Activated CD4-positive, alpha-beta memory T cell treated with anti-CD3 and anti-CD28 coated beads, Interleukin-2, amount 10 ng/mL, durations not matched to agents 7 days and 5 days (primary cell): ENCODE measurements around the gene STK32C. TPM values are rescaled to one million over a fixed set of nuclear protein-coding genes. Genes with fewer than 3 reads are reported as not detected.
A peak's percentile ranks its signal among the peaks of the same experiment; 100 is the strongest.

Experiments
- CTCF ChIA-PET: fragments of 350-600 bp; sonication (Branson Sonifier 250); formaldehyde crosslinking; loops from one replicate; lab custom pipeline; 2021; ENCODE audit warnings: antibody characterized with exemption, inconsistent platforms; lab: Charles Lee
- POLR2A ChIA-PET: fragments of 350-600 bp; sonication (Branson Sonifier 250); formaldehyde crosslinking; loops from one replicate; lab custom pipeline; 2021; ENCODE audit warnings: antibody characterized with exemption; lab: Charles Lee
- DNase-seq: peaks from one replicate; pipeline ENCODE4 v3.0.0-alpha.2; 2020
- H3K27ac Mint-ChIP-seq: one replicate; pipeline ENCODE4 v1.8.0; 2021; ENCODE audit warnings: mild to moderate bottlenecking, mixed read lengths
- H3K27me3 Mint-ChIP-seq: one replicate; pipeline ENCODE4 v1.8.0; 2021; ENCODE audit warnings: mixed read lengths
- H3K36me3 Mint-ChIP-seq: one replicate; pipeline ENCODE4 v1.8.0; 2021; ENCODE audit warnings: low read depth, mixed read lengths
- H3K4me1 Mint-ChIP-seq: one replicate; pipeline ENCODE4 v1.8.0; 2021; ENCODE audit warnings: mixed read lengths
- H3K4me3 Mint-ChIP-seq: one replicate; pipeline ENCODE4 v1.8.0; 2021; ENCODE audit warnings: mild to moderate bottlenecking, mixed read lengths
- H3K9me3 Mint-ChIP-seq: one replicate; pipeline ENCODE4 v1.8.0; 2021; ENCODE audit warnings: mixed read lengths
- total RNA-seq, 2 experiments: library from RNA; stranded (reverse); gene quantifications; one replicate each; pipeline ENCODE4 v1.2.3, GENCODE V29; 2021

Gene STK32C
- total RNA-seq, 2 experiments from 2014 or later = 17.4 to 18.2 TPM

GRCh38 chr10:132266594-132267161, 41.1 kb downstream of the STK32C start:
- Mint-ChIP-seq H3K36me3 (no peaks in the 10 kb centered on the region), H3K4me1 (peaks cover 13% of the 10 kb centered on the region), H3K27ac (no peak overlapping the region), H3K9me3 (peaks cover 16% of the 10 kb centered on the region), H3K27me3 (no peaks in the 10 kb centered on the region), H3K4me3 (no peak overlapping the region)
- DNase-seq = no peak
- CTCF ChIA-PET = no interaction called here
- POLR2A ChIA-PET = no interaction called here

GRCh38 chr10:132265890-132266496, 41.8 kb downstream of the STK32C start:
- H3K9me3 Mint-ChIP-seq = peaks cover 16% of the 10 kb centered on the region
- H3K27ac Mint-ChIP-seq = no peak overlapping the region
- ChIA-PET POLR2A (no interaction called here), CTCF (no interaction called here)
- no peaks in the 10 kb centered on the region for H3K27me3 Mint-ChIP-seq
- no peak for DNase-seq
- H3K36me3 Mint-ChIP-seq = no peaks in the 10 kb centered on the region
- H3K4me1 Mint-ChIP-seq = peaks cover 13% of the 10 kb centered on the region
- no peak overlapping the region for H3K4me3 Mint-ChIP-seq

- POLR2A ChIA-PET = no interaction called here
- no peaks in the 10 kb centered on the region for H3K27me3 Mint-ChIP-seq
- H3K9me3 Mint-ChIP-seq = peaks cover 16% of the 10 kb centered on the region
- CTCF ChIA-PET = no interaction called here
- H3K4me1 Mint-ChIP-seq = peaks cover 13% of the 10 kb centered on the region
- H3K36me3 Mint-ChIP-seq = no peaks in the 10 kb centered on the region
- H3K27ac Mint-ChIP-seq = no peak overlapping the region
- no peak overlapping the region for H3K4me3 Mint-ChIP-seq
- DNase-seq = no peak
Observed at GRCh38 chr10:132264966-132265889, 42.5 kb downstream of the STK32C start.

GRCh38 chr10:132264306-132264950, 43.3 kb downstream of the STK32C start:
- no peak overlapping the region for H3K4me3 Mint-ChIP-seq
- POLR2A ChIA-PET = no interaction called here
- H3K36me3 Mint-ChIP-seq = no peaks in the 10 kb centered on the region
- H3K9me3 Mint-ChIP-seq = peaks cover 16% of the 10 kb centered on the region
- peaks cover 13% of the 10 kb centered on the region for H3K4me1 Mint-ChIP-seq
- H3K27ac Mint-ChIP-seq = no peak overlapping the region
- CTCF ChIA-PET = no interaction called here
- H3K27me3 Mint-ChIP-seq = no peaks in the 10 kb centered on the region
- DNase-seq = no peak

- no peak overlapping the region for H3K27ac Mint-ChIP-seq
- CTCF ChIA-PET = no interaction called here
Observed at GRCh38 chr10:132263866-132264265, 43.9 kb downstream of the STK32C start.

GRCh38 chr10:132259702-132260482, 47.9 kb downstream of the STK32C start:
- CTCF ChIA-PET = no interaction called here
- H3K27me3 Mint-ChIP-seq = no peaks in the 10 kb centered on the region
- no peak overlapping the region for H3K4me3 Mint-ChIP-seq
- no peaks in the 10 kb centered on the region for H3K9me3 Mint-ChIP-seq
- no peak overlapping the region for H3K27ac Mint-ChIP-seq
- H3K4me1 Mint-ChIP-seq = peaks cover 18% of the 10 kb centered on the region
- POLR2A ChIA-PET = interaction anchor here (0.7 kb wide), 1 partner anchor 223 kb away, joined by 4 read pairs; no protein-coding TSS in a partner anchor
- H3K36me3 Mint-ChIP-seq = no peaks in the 10 kb centered on the region
- DNase-seq = no peak

More at GRCh38 chr10:132263866-132264265, 43.9 kb downstream of the STK32C start:
- Mint-ChIP-seq H3K27me3 (no peaks in the 10 kb centered on the region), H3K36me3 (no peaks in the 10 kb centered on the region), H3K4me3 (no peak overlapping the region), H3K9me3 (peaks cover 15% of the 10 kb centered on the region), H3K4me1 (peaks cover 14% of the 10 kb centered on the region)
- no peak for DNase-seq
- POLR2A ChIA-PET = no interaction called here

- no peak overlapping the region for H3K4me3 Mint-ChIP-seq
- H3K4me1 Mint-ChIP-seq = peaks cover 20% of the 10 kb centered on the region
- ChIA-PET POLR2A (no interaction called here), CTCF (no interaction called here)
- no peaks in the 10 kb centered on the region for H3K27me3 Mint-ChIP-seq
- no peak for DNase-seq
- no peaks in the 10 kb centered on the region for H3K9me3 Mint-ChIP-seq
- no peaks in the 10 kb centered on the region for H3K36me3 Mint-ChIP-seq
- H3K27ac Mint-ChIP-seq = no peak overlapping the region
Observed at GRCh38 chr10:132258423-132258822, 49.3 kb downstream of the STK32C start.

GRCh38 chr10:132257907-132258306, 49.8 kb downstream of the STK32C start:
- H3K9me3 Mint-ChIP-seq = no peaks in the 10 kb centered on the region
- no peak overlapping the region for H3K4me3 Mint-ChIP-seq
- POLR2A ChIA-PET = no interaction called here
- no peak overlapping the region for H3K27ac Mint-ChIP-seq
- DNase-seq = no peak
- no peaks in the 10 kb centered on the region for H3K36me3 Mint-ChIP-seq
- H3K4me1 Mint-ChIP-seq = peaks cover 21% of the 10 kb centered on the region
- H3K27me3 Mint-ChIP-seq = no peaks in the 10 kb centered on the region
- CTCF ChIA-PET = no interaction called here

- peak; percentile 62 for DNase-seq
Observed at GRCh38 chr10:132257271-132257670, 50.5 kb downstream of the STK32C start.

GRCh38 chr10:132256866-132257265, 50.9 kb downstream of the STK32C start:
- Mint-ChIP-seq H3K27ac (peak overlapping the region; percentile 26), H3K4me3 (no peak overlapping the region), H3K4me1 (peaks cover 21% of the 10 kb centered on the region), H3K9me3 (no peaks in the 10 kb centered on the region), H3K36me3 (no peaks in the 10 kb centered on the region), H3K27me3 (no peaks in the 10 kb centered on the region)
- POLR2A ChIA-PET = no interaction called here
- DNase-seq = no peak
- CTCF ChIA-PET = no interaction called here

More at GRCh38 chr10:132257271-132257670, 50.5 kb downstream of the STK32C start:
- Mint-ChIP-seq H3K27me3 (no peaks in the 10 kb centered on the region), H3K36me3 (no peaks in the 10 kb centered on the region), H3K9me3 (no peaks in the 10 kb centered on the region), H3K27ac (no peak overlapping the region), H3K4me1 (peaks cover 21% of the 10 kb centered on the region), H3K4me3 (no peak overlapping the region)
- POLR2A ChIA-PET = no interaction called here
- CTCF ChIA-PET = no interaction called here

- Mint-ChIP-seq H3K9me3 (no peaks in the 10 kb centered on the region), H3K27ac (peak overlapping the region; percentile 65), H3K4me1 (peaks cover 21% of the 10 kb centered on the region), H3K27me3 (no peaks in the 10 kb centered on the region), H3K4me3 (no peak overlapping the region), H3K36me3 (no peaks in the 10 kb centered on the region)
- DNase-seq = peak; percentile 52
- POLR2A ChIA-PET = no interaction called here
- CTCF ChIA-PET = no interaction called here
Observed at GRCh38 chr10:132255489-132256344, 52.0 kb downstream of the STK32C start.

- H3K27me3 Mint-ChIP-seq = no peaks in the 10 kb centered on the region
- DNase-seq = no peak
- CTCF ChIA-PET = no interaction called here
- H3K27ac Mint-ChIP-seq = no peak overlapping the region
- H3K4me1 Mint-ChIP-seq = peaks cover 21% of the 10 kb centered on the region
- H3K36me3 Mint-ChIP-seq = no peaks in the 10 kb centered on the region
- POLR2A ChIA-PET = no interaction called here
- no peak overlapping the region for H3K4me3 Mint-ChIP-seq
- no peaks in the 10 kb centered on the region for H3K9me3 Mint-ChIP-seq
Observed at GRCh38 chr10:132254841-132255240, 52.9 kb downstream of the STK32C start.
